Skin of body (tissue), 3 donors: ENCODE measurements around the gene DRAM2. TPM values are rescaled to one million over a fixed set of nuclear protein-coding genes. Genes with fewer than 3 reads are reported as not detected.
"Not testable (repeated sequence)": the region's sequence is repeated elsewhere in the genome, so short reads cannot be mapped to it uniquely, and the experiment has no call there.

ENCODE experiments used
- DNase-seq: peaks from one replicate; lab custom pipeline; 2025; lab: John Stamatoyannopoulos, UW
- small RNA-seq: library from RNA; depleted of rRNA; stranded (forward); fragments of <200 nt; gene quantifications from one replicate; pipeline ENCODE3, GENCODE V24; 2014; ENCODE audit warnings: low replicate concordance
- total RNA-seq: library from RNA; depleted of rRNA; stranded (reverse); fragments of >200 nt; gene quantifications from one replicate; pipeline ENCODE4 v1.2.3, GENCODE V29; 2014

Gene DRAM2
- total RNA-seq, 1 donor from 2014 or later: 40.9 TPM

- DNase-seq: no peak
Observed at GRCh38 chr1:111082421-111083203, 57.3 kb downstream of the DRAM2 start.

GRCh38 chr1:111079329-111079728, 60.6 kb downstream of the DRAM2 start:
- DNase-seq: not testable (repeated sequence)

GRCh38 chr1:111077312-111077711, 62.6 kb downstream of the DRAM2 start:
- DNase-seq: not testable (repeated sequence)

Small RNA genes lying within 50 kb of the gene (small RNA-seq; reads per million reads assigned to genes)
- gene AL355816.1: not detected

Other genes with a start within 250 kb of the DRAM2 start
- 5.6 TPM for gene LRIF1, start 176.2 kb downstream of the DRAM2 start, total RNA-seq
- gene CEPT1, start 130 bp upstream of the DRAM2 start, total RNA-seq: 46.8 TPM
- 14.1 TPM for gene DENND2D, start 60.6 kb upstream of the DRAM2 start, total RNA-seq
- gene CHI3L2, start 87.6 kb upstream of the DRAM2 start, total RNA-seq: 5.5 TPM
- gene CHIA, start 150.8 kb upstream of the DRAM2 start, total RNA-seq: 0.20 TPM